CD4-positive, alpha-beta T cell treated with Interleukin-17A for 4 hours (primary cell): ENCODE results near the gene DNAH14.
"Not testable (repeated sequence)": the region's sequence is repeated elsewhere in the genome, so short reads cannot be mapped to it uniquely, and the experiment has no call there.

Experiments used
- DNase-seq: peaks from one replicate; pipeline ENCODE4 v3.0.0-alpha.2; 2020; ENCODE audit warnings: mixed read lengths

DNAH14 gene

DNA sequence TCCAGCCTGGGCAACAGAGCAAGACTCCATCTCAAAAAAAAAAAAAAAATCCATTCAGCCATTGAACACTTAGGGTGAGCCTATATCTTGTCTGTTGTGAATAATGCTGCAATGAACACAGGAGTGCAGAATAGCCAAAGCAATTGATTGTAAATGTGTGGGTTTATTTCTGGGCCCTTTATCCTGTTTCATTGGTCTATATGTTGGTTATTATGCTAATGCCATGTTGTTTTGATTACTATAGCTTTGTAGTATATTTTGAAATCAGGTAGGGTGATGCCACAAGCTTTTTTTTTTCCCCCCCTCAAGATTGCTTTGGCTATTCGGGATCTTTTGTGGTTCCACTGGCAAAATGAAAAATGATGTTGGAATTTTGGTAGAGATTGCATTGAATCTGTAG, 330.8 kb downstream of the DNAH14 start:
- DNase-seq, result no peak

DNA sequence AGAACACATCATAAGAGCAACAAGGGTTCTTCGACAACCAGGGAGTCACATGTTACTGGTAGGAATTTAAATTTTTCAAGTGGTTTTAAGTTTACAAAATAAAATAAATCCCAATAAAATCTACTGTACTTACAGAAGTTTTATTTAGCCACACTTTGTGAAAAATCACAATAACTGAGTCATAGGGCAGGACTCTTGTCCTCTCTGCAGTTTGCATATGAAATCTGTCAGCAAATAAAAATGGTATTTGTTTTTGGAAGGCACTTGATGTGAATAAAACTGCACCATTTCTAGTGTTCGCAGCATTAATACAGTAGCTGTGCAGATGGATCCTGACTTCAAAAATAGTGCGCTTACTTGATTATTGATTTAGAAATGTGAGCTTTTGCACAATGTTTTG, 348.0 kb downstream of the DNAH14 start:
- DNase-seq, result no peak

DNA sequence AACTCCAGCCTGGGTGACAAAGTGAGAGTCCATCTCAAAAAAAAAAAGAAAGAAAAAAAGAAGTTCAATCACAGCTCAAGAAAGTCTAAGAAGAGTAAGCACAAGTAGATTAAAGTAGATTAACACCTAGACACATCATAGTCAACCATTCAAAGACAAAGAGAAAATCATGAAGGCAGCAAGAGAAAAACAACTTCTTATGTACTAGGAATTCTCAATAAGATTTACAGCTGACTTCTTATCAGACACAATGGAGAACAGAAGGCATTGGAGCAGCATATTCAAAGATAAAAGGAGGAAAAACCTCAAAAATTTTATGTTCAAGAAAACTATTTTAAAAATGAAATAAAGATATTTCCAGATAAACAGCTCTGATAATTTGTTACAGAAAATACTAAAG, 351.1 kb downstream of the DNAH14 start:
- DNase-seq, result no peak

DNA sequence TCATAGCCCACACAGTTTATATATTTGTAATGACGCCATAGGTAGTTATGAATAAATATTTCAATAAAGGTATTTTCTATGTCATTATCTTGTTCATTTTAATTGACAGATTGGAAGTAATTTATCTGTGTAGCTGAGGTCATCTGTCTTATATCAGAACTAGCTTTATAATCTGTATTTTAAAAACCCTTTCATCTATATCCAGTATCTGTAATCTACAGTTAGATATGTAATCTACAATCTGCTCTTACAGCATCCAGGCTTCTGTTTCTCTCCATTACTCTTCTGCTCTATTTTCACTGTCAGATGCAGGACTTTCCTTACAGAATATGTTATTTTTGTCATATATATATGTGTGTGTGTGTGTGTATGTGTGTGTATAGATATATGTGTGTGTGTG, 360.8 kb downstream of the DNAH14 start:
- no peak for DNase-seq

DNA sequence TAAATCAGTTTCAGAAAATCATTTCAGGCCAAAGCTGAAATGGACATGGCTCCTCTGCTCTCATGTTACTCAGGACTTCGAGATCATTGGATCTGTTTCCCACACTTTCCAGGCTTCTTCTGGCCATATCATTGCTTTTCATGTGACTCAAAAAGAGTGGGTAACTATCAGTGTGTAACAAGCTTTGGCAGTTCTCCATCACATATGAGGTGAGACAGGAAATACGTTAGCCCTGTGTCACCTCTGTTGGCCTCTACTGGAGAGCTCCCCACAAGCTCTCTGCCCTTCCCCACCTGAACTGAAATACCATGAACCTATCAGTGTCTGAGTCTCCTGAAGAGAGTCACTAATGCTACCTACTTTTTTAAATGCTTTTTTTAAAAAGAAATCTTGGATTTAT, 370.1 kb downstream of the DNAH14 start:
- DNase-seq, result no peak

DNA sequence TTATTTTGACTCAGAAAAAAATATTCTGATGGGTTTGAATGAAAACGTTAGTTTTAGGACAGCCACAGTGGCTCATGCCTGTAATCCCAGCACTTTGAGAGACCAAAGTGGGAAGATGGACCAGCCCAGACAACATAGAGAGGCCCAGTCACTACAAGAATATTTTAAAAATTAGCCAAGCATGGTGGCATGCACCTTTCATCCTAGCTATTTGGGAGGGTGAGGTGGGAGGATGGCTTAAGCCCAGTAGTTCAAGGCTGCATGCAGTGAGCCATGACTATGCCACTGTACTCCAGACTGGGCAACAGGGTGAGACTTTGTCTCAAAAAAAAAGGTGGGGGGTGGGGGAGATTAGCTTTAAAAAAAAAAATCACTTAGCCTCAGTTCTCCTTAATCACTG, 370.9 kb downstream of the DNAH14 start:
- no peak for DNase-seq

DNA sequence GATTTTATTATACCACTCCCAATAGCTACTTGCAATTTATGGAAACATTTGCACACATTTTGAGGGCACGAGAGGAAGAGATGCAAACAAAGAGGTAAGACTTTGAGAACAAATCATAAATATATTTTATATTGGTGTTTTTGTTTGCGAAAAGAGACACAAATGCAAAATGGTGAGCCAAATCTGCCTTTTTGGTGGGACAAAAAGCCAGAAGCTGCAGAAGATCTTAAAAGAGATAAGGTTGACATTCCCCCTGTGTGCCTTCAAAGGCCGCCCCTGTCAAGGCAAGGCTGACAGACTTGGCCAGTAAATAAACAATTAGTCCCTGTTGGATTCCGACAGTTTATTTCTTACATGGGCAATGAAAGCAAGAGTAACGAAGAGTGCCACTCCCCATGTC, 375.5 kb downstream of the DNAH14 start:
- no peak for DNase-seq

DNA sequence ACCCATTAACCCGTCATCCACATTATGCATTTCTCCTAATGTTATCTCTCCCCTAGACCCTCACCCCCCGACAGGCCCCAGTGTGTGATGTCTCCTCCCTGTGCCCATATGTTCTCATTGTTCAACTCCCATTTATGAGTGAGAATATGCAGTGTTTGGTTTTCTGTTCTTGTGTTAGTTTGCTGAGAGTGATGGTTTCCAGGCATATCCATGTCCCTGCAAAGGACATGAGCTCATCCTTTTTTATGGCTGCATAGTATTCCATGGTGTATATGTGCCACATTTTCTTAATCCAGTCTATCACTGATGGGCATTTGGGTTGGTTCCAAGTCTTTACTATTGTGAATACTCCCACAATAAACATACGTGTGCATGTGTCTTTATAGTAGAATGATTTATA, 381.1 kb downstream of the DNAH14 start:
- DNase-seq, result not testable (repeated sequence)

DNA sequence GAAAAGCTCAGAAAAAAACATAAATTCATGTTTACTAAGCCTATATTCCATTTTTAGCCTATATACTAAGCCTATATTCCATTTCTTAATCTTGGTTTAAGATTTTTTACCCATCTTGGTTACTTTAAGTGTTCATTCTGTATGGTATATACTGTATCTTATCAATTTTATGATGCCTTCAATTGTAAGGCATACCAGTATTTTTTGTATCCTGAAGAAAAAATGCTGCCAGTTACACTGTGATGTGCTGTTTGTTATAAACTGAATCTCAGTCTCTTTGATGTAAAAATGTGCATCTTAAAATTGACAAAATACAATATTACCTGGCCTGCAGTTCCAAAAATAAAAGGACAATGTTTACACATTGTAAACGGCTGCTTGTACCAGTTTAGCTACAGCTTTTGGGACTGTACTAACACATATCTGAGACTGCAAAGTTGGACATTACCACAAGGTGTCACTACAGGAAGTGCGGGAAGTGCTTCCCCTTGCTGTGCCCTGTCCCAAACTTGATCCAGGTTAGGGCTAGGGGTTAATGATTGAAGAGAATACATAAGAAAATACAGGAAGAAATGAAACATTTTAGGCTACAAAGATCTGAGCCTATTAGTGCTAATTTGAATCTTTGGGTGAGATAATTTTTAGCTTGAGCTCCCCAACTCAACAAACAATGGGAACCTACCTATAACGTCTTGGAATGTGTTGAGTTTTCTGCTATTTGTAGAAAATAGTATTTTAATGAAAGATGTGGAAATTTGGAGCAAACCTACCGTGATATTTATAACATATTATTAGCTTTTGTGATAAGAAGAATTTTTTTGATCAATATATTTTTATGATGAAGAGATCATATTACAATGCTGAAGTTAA, 389.5 kb downstream of the DNAH14 start:
- DNase-seq, result peak; percentile 27

DNA sequence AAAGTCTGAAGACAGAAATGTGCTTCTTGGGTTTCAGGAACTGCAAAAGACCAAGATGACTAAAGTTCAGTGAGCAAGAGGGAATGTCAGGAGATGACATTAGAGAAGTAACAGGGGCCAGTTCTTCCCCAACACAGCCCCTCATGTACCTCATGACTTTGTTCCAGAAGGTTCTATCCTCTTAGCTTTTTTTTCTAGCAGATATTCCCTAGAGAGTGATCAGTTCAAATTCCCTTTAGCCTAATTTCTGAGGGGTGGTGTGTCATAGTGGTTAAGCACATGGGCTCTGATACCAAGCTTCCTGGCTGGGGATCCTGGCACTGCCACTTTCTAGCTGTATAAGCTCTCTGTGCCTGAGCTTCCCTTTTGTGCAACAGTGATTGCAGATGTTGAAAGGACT, 390.4 kb downstream of the DNAH14 start:
- DNase-seq, result no peak

DNA sequence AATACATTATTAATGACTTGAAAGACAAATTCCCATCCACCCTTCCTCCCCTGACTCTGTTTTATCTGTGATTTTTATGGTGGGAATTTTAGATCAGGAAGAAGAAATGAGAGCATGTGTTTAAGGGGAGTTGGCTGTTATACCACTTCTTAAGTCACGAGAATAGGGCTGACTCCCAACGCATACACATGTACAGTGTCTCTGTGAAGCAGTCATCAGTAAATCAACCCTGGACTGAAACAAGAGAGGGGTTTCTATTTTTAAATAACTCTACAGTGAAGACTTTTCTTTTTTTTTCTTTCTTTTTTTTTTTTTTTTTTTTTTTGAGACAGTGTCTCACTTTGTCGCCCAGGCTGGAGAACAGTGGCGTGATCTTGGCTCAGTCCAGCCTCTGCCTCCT, 392.3 kb downstream of the DNAH14 start:
- DNase-seq, result no peak

DNA sequence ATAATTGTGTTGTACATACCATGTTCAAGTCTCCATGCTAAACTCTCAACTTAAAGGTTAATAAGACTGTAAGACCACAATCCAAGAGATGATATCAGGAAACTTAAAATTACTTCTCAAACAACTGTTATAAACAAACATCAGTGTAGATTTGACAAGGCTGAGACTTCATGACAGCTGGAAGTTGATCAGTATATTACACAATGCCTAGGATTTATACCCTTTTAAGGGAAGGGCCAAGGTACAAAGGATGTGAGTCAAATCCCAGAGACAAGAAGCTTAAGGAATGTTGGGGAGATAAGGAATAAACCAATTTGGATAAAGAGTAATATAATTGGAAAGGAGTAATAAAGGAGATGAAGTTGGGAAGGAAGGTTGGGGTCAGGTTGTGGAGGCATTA, 399.6 kb downstream of the DNAH14 start:
- DNase-seq, result no peak

DNA sequence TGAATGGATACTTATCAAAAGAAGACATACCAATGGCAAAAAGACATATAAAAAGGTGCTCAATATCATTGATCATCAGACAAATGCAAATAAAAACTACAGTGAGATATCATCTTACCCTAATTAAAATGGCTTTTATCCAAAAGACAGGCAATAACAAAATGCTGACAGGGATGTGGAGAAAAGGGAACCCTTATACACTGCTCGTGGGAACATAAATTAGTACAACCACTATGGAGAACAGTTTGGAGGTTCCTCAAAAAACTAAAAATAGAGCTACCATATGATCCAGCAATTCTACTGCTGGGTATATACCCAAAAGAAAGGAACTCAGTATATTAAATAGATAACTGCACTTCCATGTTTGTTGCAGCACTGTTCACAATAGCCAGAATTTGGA, 400.5 kb downstream of the DNAH14 start:
- not testable (repeated sequence) for DNase-seq

DNA sequence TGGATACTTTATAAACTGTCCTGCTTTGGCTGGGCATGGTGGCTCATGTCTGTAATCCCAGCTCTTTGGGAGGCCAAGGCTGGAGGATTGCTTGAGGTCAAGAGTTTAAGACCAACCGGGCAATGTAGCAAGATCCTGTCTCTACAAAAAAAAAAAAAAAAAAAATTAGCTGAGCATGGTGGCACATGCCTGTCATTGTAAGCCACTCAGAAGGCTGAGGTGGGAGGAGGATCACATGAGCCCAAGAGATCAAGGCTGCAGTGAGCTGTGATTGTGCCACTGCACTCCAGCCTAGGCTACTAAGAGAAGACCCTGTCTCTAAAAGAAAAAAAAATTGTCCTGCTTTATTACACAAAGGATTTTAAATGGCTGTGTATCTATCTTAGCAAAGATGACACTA, 403.2 kb downstream of the DNAH14 start:
- no peak for DNase-seq

DNA sequence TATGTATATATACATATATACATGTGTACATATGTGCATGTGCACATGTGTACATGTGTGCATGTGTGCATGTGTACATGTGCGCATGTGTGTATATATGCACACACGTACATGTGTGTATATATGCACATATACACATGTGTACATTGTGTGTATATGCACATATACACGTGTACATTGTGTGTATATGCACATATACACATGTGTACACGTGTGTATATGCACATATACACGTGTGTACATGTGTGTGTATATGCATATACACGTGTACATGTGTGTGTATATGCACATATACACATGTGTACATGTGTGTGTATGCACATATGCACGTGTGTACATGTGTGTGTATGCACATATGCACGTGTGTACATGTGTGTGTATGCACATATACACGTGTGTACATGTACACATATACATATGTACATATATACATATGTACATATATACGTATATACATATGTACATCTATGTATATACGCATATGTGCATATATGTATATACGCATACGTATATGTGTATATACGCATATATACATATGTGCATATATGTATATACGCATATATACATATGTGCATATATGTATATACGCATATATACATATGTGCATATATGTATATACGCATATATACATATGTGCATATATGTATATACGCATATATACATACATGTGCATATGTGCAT, 405.8 kb downstream of the DNAH14 start:
- DNase-seq, result not testable (repeated sequence)

DNA sequence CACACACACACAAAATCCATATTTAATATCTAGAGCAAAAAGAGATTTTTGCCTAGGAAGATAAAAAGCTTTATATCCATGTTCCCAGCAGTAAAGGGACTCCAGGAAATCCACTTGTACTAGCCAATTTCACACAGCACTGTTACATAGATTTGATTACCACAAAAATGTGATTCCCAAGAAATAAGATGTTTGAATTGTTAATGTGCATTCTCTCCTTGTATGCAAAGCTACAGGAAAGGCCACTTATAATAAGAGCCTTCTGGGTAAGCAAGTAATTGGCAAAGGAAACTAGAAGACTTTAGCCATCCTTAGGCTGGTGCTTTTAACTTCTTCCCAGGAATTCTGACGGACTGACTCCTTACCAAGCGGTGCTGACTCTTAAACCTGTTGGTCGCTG, 409.1 kb downstream of the DNAH14 start:
- no peak for DNase-seq

DNA sequence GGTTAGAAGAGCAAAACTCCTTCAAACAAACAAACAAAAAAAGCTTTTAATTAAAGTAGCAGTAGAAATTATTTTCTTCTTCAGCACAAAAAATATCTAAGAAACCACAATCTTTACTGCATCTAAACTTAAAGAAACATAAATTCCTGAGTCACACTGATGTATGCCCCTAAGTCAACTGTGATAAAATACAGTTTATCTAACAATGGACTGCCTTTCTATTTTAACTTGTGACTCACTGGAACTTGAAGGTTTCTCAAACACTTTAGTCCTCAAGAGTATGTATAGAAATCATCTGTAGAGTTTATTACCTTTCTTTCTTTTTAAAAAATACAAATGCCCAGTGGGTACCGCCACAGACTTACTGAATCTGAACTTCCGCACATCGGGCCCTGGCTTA, 412.2 kb downstream of the DNAH14 start:
- no peak for DNase-seq

DNA sequence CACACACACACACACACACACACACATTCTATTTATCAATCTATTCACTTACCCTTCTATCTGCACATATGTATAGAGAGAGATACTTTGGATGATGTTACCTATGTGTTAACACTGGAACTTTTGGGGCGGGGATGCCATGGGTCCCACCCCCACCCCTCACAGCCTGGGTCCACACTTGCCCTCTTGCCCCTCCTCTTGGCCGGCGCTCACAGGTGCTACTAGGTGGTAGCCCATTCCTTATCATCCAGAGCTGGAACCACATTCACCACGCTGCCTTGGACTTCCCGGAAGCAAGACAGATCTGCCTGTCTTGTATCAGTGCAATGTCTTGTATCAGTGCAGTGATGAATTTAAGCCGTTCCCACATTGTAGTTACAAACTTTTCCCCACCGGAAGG, 413.2 kb downstream of the DNAH14 start:
- DNase-seq, result no peak

DNA sequence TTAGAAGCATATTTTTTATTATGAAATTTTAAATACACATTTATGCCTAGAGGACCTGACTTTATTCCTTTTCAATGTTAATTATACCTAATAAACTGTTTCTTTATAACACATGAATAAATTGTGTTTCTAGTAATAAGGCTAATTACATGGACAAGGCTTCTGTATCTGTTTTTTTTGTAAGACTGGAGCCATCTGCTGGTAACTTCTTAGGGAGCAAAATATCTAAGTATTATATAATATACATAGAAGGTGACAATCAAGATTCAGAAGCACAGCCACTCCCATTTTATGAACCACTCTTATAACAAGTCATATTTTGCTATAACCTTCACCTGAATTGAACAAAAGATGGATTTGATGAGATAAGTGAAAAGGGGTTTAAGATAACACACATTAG, 414.1 kb downstream of the DNAH14 start:
- no peak for DNase-seq

DNA sequence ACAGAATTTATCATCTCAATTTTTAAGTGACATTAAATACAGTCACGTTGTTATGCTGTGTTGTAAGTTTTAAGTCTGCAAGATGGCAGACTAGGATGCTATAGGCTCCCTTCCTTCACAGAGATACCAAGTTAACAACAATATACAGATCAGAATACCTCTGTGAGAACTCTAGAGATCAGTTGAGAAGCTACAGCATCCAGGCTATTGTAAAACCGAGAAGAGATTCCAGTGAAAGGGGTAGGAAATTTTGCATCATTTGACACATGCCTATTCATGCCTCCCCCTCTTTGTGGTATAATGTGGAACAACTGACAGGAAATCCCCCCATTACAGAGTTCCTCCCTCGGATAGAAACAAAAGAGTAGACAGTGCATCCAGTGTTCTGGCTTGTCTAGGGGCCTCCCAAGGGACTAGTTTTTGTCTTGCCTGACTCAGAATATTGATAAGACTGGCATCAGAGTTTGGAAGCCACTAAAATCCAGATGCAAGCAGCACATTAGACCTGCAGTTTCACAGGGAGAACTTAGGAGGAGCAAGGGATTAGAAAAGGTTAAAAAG, 417.7 kb downstream of the DNAH14 start:
- DNase-seq, result no peak

DNA sequence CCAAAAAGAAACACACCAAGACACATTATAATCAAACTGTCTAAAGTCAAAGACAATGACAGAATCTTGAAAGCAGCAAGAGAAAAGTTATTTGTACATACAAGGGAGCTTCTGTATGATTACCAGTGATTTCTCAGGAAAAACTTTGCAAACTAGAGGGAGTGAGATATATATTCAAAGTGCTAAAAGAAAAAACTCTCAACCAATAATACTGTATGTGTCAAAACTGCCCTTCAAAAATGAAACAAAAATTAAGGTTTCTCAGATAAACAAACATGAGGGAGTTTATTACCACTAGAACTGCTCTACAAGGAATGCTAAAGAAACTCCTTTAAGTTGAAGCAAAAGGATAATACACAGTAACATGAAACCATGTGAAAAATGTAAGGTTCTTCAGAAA, 418.9 kb downstream of the DNAH14 start:
- DNase-seq, result no peak

DNA sequence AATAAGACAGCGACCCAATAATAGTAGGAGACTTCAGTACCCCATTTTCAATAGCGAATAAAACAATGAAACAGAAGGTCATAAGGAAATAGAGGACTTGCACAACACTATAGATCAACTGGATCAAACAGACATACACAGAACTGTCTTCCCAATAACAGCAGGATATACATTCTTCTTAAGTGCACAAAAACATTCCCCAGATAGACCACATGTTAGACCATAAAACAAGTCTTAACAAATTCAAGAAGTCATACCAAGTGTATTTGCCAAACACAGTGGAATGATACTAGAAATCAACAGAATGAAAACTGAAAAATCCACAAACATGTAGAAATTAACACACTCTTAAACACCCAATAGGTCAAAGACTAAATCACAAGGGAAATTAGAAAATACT, 420.4 kb downstream of the DNAH14 start:
- DNase-seq, result no peak

DNA sequence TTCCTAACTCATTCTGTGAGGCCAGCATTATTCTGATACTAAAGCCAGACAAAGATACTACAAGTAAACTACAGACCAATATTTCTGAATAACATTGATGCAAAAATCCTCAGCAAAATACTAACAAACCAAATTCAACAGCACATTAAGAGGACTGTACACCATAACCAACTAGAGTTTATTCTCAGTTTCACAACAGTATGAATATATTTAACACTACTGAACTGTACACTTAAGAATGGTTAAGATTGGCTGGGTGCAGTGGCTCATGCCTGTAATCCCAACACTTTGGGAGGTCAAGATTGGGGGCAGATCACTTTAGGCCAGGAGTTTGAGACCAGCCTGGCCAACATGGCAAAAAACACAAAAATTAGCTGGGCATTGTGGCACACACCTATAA, 421.4 kb downstream of the DNAH14 start:
- DNase-seq, result no peak

DNA sequence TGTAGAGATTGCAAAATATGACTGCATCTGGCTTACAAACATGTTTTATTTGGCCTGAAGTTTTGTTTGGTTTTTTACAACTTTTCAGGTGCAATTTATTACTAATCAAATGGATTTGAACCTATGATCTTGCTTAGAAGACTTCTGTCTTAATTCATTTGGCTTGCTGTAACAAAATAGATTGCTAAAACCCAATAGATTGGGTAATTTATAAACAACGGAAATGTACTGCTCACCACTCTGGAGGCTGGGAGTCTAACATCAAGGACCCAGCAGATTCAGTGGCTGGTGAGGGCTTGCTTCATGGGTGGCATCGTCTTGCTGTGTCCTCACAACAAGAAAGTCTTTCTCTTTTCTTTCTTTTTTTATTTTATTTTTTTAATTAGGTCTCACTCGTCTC, 425.4 kb downstream of the DNAH14 start:
- DNase-seq, result no peak
